Epithelial cell of proximal tubule (primary cell): Measurements from ENCODE around the gene STRN3. TPM values are rescaled to one million over a fixed set of nuclear protein-coding genes. Genes with fewer than 3 reads are reported as not detected.

Source experiments
- DNase-seq: peaks from one replicate; pipeline ENCODE4 v3.0.0-alpha.2; 2011; ENCODE audit warnings: low read depth
- H3K4me3 ChIP-seq: 2 replicates; pipeline ENCODE4 v1.5.1; 2011; ENCODE audit warnings: low read depth, mild to moderate bottlenecking, low read length
- total RNA-seq: library from RNA; depleted of rRNA; stranded (reverse); fragments of >200 nt; gene quantifications from 2 replicates; pipeline ENCODE4 v1.2.3, GENCODE V29; 2015
- TF ChIP-seq, protein P1 (sequence below): conservative IDR thresholded peaks from 2 replicates; pipeline ENCODE4 v1.5.1; 2012; ENCODE audit warnings: low read depth, mild to moderate bottlenecking, low read length

Gene STRN3
- total RNA-seq, 1 donor from 2014 or later, result 26.0 TPM

GRCh38 chr14:30855345-30856037 is 170.7 kb downstream of the STRN3 start:
- H3K4me3 ChIP-seq, result no peak overlapping the region
- TF ChIP-seq, protein P1, sequence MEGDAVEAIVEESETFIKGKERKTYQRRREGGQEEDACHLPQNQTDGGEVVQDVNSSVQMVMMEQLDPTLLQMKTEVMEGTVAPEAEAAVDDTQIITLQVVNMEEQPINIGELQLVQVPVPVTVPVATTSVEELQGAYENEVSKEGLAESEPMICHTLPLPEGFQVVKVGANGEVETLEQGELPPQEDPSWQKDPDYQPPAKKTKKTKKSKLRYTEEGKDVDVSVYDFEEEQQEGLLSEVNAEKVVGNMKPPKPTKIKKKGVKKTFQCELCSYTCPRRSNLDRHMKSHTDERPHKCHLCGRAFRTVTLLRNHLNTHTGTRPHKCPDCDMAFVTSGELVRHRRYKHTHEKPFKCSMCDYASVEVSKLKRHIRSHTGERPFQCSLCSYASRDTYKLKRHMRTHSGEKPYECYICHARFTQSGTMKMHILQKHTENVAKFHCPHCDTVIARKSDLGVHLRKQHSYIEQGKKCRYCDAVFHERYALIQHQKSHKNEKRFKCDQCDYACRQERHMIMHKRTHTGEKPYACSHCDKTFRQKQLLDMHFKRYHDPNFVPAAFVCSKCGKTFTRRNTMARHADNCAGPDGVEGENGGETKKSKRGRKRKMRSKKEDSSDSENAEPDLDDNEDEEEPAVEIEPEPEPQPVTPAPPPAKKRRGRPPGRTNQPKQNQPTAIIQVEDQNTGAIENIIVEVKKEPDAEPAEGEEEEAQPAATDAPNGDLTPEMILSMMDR, result no peak
- no peak for DNase-seq

GRCh38 chr14:30854492-30854891 is 171.7 kb downstream of the STRN3 start:
- H3K4me3 ChIP-seq, result no peak overlapping the region
- no peak for DNase-seq
- TF ChIP-seq, protein P1, result no peak

- TF ChIP-seq, protein P1, result no peak
- no peak overlapping the region for H3K4me3 ChIP-seq
- no peak for DNase-seq
Observed at GRCh38 chr14:30853946-30854345, 172.2 kb downstream of the STRN3 start.

DNA sequence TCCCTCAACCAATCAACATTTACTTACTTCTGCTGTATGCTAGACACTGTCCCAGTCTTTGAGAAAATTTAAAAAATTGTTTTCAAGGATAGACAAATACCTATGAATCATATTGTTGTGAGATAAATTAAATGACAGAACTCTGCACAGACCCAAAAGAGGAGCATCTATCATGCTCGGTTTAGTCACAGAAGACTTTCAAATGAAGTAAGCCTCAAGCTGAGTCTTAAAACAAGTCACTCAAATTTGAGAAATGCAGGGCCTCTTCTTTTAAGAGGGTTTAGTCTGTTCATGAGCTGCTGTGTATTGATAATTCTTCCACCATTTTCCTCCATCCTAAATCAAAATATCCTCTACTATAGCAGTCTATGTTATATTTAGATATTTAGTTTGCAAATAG is 176.2 kb downstream of the STRN3 start:
- no peak overlapping the region for H3K4me3 ChIP-seq
- TF ChIP-seq, protein P1, result no peak
- DNase-seq, result no peak

DNA sequence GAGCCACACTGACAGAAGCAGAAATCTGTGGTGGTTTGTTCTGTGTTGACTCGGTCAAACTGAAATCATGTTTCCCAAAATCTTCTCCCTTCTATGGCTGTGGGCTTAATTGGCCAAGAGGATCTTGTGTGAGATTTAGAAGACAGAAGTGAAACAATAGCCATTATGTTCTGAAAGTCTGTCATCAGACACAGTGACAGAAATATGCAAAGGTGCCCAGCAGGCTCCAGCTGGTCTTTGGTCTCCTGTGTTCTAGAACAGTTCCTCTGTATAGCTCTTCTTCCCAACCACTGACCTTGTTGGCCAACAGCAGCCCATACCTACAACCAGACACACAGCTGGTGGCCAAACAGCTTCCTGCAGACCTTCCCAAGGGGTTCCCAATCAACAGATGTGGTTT is 176.8 kb downstream of the STRN3 start:
- TF ChIP-seq, protein P1, result no peak
- no peak overlapping the region for H3K4me3 ChIP-seq
- no peak for DNase-seq

DNA sequence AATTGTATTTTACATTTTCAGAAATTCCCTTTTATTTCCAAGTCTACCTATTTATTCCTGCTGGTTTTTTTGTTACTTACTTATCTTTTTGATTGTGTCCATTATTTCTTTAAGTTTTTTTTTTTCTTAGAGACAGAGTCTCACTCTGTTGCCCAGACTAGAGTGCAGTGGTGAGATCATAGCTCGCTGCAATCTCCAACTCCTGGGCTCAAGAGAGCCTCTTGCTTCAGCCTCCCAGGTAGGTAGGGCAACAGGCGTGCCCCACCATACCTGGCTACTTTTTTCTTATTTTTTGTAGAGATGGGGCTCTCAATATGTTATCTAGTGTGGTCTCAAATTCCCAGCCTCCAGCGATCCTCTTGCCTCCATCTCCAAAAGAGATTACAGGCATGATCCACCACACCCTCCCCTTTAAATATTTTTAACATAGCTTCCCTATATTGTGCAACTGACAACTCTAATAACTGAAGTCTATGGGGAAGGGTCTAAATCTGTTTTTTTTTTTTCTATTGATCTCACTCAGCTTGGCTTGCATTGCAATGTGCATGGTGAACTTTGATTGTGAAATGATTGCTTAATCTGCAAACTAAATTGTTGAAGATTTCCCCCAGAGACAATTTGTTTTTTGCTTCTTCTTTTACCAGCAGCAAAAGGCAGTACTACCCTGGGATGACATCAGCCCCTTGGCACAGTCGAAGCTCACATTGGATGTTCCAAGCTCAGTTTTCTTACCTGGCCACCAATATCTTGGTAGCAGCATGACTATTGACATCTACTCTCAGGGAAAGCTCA is 177.5 kb downstream of the STRN3 start:
- DNase-seq, result no peak
- TF ChIP-seq, protein P1, result no peak
- no peak overlapping the region for H3K4me3 ChIP-seq

Other genes with a start within 250 kb of the STRN3 start
- gene COCH, start 151.8 kb downstream of the STRN3 start, total RNA-seq, result 18.8 and 20.9 TPM in 2 replicates
- 5.1 and 7.7 TPM in 2 replicates for gene AP4S1, start 730 bp downstream of the STRN3 start, total RNA-seq
- 92.5 and 101 TPM in 2 replicates for gene HECTD1, start 181.4 kb upstream of the STRN3 start, total RNA-seq